GM19025 (cell line): ENCODE measurements around the gene JMY.

Experiments
- ATAC-seq: cut with Tn5 transposase; IDR thresholded peaks from one replicate; pipeline ENCODE4 v1.9.1; 2021; ENCODE audit warnings: mild to moderate bottlenecking, low read depth, moderate library complexity; ENCODE audit not compliant: unreplicated experiment

JMY gene

GRCh38 chr5:79235634-79236361 is at the start of gene JMY:
TSS of gene JMY (plus strand) at chr5:79236131. CDS start at chr5:79236651, 520 bp downstream.
- peak; percentile 77 for ATAC-seq

DNA sequence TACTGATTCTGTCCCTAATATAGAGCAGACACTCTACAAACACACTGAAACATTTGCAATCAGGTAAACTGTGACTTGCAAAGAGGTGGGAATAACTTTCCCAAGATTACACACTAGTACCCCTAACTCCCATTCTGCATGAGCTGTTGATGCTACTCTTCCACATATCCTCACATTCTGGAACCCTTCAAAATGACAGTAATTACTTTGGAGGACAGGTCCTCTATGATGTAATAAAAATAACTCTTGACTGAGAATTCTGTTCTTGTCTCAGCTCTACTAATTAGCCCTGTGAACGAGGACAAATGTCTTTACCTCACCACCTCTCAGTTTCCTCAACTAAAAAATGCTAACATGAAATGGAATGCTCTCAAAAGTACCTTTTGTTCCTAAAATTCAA is 49.5 kb upstream of the JMY start:
- ATAC-seq: no peak

DNA sequence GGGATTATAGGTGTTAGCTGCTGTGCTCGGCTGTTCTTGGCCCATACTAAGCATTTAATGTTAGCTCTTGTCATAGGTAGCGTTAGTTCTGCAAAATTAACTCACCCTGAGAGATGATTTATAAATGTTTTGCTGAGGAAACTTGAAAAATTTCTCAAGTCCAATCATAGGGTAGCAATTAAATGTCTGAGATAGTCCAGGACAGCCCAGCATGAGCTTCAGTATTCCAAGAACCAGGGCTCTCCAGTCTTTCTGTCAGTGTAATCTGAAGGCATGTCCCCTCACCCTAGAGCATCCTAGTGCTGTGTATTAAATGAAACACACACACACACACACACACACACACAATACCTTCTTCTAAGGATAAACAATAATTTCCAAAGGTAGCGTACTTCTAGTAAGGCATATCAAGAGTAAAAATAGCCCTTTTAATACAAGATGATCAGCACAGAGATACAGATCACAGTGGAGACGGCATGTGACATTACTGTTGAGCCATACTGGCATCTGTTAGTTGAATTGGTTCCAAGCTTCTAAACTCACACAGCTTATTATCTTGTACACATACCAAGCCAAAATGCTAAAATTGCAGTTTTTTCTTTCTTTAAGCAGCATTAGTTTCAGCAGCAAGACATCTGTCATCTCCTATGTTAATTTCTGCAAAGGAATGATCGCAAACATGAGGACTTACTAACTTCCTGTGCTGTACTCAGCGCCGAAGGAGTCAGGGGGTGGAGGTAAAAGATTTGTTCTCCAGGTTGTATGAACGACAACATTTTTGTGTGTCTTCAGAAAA is 46.3 kb upstream of the JMY start:
- ATAC-seq: no peak

DNA sequence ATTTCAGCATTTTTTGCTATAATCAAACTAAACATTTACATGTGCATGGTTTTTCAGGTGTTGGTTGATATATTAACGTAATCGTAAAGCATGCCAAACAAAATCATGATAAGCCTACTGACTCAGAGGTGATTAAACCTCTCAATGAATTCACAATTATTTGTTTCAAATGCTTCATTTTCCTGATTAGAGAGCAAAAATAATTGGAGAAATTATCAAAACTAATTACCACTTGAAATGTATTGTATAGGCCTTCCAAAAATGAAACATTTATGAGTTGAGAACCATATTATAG is 45.7 kb upstream of the JMY start:
- ATAC-seq: no peak

DNA sequence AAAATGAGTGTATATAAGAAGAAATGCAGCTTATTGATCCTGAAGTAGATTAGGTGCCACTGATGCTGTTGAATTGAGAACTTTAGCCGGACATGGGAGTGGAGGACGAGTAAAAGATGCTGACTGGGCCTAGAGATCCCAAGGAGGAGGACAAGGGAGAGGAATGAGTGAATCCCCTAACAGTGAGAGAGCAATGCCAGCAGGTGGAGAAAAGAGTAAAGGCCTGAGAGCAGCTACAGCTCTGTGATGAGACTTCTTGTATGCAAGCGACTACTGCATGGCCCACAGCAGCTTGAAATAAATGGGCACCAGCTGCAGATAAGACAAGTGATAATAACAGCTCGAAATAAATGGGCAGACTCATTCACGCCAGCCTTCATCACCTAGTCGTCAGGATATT is 44.5 kb upstream of the JMY start:
- ATAC-seq: no peak

- ATAC-seq: no peak
These were observed 42.3 kb upstream of the JMY start for GRCh38 chr5:79193643-79194042.

GRCh38 chr5:79200573-79201183 is 35.3 kb upstream of the JMY start:
- ATAC-seq: no peak

GRCh38 chr5:79201206-79201605 is 34.7 kb upstream of the JMY start:
- ATAC-seq: no peak

- no peak for ATAC-seq
These were observed 33.9 kb upstream of the JMY start for GRCh38 chr5:79202076-79202475.

DNA sequence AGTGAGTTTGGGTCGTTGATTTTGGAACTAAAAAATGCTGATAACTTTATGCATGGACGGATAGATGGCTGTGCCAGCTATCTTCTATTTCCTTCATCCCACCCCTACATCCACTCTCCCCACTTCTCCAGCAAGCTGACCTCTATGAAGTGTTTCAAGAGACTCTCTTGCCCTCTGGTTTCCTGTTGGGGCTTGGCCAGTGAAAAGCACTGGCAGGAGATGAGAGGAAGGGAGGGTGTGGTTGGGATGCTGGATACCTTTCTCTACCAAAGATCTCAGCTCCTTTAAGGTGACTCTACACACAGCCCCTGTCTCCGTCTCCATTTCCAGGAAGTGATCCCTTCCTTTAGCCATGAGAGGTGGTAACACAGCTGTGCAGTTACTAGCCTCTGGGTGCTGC is 30.0 kb upstream of the JMY start:
- ATAC-seq: no peak

DNA sequence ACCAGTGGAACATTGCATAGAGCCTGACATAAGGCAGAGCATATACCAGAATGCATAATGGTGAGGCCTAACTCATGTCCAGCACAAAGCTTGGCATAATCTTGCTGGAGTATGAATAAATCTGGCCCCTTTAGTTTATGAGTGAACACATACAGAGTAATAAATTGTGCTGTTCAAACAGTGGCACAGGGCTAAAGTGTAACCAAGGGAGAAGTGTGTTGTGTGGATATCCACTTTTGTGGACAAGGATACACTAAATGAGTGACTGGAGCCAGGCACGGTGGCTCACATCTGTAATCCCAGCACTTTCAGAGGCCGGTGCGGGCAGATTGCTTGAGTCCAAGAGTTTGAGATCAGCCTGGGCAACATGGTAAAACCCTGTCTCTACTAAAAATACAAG is 29.4 kb upstream of the JMY start:
- ATAC-seq: no peak

GRCh38 chr5:79209505-79209904 is 26.4 kb upstream of the JMY start:
- no peak for ATAC-seq

GRCh38 chr5:79224286-79224984 is 11.5 kb upstream of the JMY start:
- ATAC-seq: no peak

- no peak for ATAC-seq
These were observed 10.9 kb upstream of the JMY start for GRCh38 chr5:79225026-79225425.

DNA sequence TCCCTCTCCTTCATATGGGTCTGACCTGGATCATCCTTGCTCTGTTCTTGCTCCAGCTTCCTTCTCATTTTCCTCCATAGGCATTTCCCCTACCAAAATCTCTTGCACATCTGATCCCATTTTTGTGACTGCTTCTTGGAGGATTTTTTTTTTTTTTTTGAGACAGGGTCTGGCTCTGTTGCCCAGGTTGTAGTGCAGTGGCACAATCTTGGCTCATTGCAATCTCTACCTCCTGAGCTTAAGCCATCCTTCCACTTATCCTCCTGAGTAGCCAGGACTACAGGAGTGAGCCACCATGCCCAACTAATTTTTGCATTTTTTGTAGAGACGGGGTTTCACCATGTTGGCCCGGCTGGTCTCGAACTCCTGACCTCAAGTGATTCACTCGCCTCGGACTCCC is 10.5 kb upstream of the JMY start:
- no peak for ATAC-seq

- ATAC-seq: no peak
These were observed 8.4 kb upstream of the JMY start for GRCh38 chr5:79227484-79228025.

DNA sequence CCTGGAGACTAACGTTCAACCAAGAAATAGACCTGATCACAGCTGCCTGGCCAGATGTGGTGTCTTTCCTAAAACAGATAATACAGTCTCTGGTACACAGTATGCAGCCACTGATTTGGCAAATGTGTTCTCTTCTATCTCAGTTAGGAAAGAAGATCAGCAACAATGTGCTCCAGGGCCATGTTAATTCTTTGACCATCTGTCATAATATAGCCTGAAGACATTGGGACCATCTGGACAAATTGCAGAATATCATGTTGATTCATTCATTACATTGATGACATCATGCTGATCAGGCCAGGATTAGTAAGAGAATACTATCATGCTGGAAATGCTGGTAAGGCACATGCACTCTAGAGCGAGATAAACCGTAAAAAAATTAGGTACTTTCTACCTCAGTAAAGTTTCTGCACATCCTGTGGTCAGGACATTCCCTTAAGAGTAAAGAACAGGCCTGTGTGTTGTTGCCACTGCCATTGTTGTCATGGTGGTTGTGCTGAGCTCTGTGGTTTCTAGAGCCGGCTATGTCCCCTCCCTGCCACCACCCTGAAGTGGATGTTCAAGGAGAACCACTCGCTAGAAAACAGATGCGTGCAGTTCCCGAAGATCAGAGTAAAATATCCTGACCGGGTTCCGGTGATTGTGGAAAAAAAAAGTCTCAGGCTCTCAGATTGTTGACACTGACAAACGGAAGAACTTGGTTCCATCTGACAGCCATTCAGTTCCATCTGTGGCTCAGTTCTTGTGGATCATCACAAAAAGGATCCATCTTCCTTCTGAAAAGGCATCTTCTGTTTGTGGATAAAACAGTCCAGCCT is 6.4 kb upstream of the JMY start:
- peak; percentile 73 for ATAC-seq

- ATAC-seq: no peak
These were observed 684 bp upstream of the JMY start for GRCh38 chr5:79235261-79235633.

DNA sequence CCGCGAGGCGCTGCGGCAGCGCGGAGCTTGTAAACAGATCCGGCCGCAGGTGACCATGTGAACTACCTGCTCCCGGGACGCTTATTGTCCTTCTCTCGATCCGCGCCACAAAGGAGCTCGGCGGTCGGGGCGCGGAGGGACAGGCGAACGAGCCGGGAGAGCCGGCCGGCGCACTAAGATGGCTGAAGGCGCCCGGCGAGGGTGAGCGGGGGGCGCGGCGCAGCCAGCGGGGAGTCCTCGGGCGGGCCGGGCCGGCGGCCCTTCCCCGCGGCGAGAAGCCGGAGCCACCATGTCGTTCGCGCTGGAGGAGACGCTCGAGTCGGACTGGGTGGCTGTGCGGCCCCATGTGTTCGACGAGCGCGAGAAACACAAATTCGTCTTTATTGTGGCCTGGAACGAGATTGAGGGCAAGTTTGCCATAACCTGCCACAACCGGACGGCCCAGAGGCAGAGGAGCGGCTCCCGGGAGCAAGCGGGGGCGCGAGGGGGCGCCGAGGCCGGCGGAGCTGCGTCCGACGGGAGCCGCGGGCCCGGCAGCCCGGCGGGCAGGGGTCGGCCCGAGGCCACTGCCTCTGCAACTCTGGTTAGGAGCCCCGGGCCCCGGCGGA is 535 bp downstream of the JMY start:
- ATAC-seq: peak; percentile 16
